ENCODE measurements around the gene ADM2.

ADM2 gene

DNA sequence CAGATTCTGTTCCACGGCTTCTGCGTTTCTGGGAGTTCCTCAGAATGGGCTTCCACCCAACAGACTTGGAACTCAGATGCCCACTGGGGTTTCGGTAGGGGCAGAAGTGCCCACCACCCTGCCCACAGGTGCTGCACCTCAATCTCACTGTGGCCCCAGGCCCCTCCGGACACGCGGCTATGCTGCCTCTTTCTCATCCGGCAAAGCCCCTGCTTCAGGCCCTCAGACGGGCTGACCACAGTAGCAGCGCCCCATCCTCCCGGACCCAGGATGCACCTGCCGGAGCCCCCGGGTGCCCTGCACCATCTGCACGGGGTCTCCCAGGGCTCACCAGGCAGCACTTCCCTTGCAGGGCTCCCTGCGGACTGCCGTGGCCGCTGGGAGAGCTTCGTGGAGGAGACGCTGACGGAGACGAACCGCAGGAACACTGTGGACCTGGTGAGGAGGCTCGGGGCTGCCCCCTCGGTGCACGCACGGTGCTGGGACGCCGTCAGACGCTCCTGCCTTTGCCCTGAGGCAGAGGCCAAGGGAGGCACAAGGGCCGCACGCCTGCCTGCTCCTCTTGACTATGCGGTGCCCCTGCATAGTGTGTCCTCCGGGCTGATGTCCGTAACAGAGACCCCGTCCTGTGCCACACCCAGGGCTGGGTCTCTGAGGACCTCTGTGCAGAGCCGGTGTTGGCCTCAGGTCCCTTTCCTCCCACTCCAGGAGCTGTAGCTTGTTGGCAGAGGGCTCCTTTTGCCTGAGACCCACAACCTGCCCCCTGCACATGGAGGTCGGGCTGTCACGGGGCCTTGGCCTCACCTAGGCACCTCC, 45.1 kb upstream of the ADM2 start:
- Histone ChIP-seq H3K27ac (no peak overlapping the region), H3K36me3 (replicated peaks) (peaks cover 65% of the 10 kb centered on the region), H3K27me3 (replicated peaks) (no peaks in the 10 kb centered on the region), H3K4me3 (ENCODE audit: low read depth, low read length) (no peak overlapping the region)
- in situ Hi-C loops (cut with HindIII; ENCODE audit: low pct_ligation_motif_present, low sequenced_read_pairs): no loop called here
- DNase-seq: no peak
- no peak for TF ChIP-seq CTCF (IDR thresholded peaks at IDR 0.05; ENCODE audit: low read depth, low read length, missing control alignments)

DNA sequence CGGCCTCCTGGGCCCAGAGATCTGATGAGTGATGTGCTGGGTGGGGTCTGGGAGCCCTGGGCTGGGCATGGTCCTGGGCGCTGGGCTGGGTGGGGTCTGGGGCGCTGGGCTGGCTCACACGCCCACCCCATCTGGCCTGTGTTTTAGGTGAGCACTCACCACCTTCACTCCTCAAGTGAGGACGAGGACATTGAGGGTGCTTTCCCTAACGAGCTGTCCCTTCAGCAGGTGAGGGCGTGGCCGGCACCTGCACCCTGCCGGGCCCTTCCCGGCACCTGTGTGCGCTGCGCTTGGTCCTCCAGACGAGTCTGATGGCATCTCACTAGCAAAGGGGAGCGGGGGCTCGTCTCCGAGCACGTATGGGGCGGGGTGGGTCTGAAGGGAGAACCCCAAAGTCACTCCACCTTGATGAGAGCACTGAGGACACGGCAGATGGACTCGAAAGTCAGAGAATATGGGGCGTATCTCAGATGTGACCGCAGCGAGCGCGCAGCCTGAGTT, 44.5 kb upstream of the ADM2 start:
- TF ChIP-seq CTCF (IDR thresholded peaks at IDR 0.05; ENCODE audit: low read depth, low read length, missing control alignments): no peak
- H3K27ac ChIP-seq: no peak overlapping the region
- in situ Hi-C loops (cut with HindIII; ENCODE audit: low pct_ligation_motif_present, low sequenced_read_pairs): no loop called here
- H3K36me3 ChIP-seq (replicated peaks): peaks cover 60% of the 10 kb centered on the region
- DNase-seq: no peak
- H3K27me3 ChIP-seq (replicated peaks): no peaks in the 10 kb centered on the region
- no peak overlapping the region for H3K4me3 ChIP-seq (ENCODE audit: low read depth, low read length)

GRCh38 chr22:50437511-50438304, 43.6 kb upstream of the ADM2 start:
- DNase-seq: no peak
- no peak for TF ChIP-seq CTCF (IDR thresholded peaks at IDR 0.05; ENCODE audit: low read depth, low read length, missing control alignments)
- Histone ChIP-seq H3K27ac (no peak overlapping the region), H3K4me3 (ENCODE audit: low read depth, low read length) (no peak overlapping the region), H3K27me3 (replicated peaks) (no peaks in the 10 kb centered on the region), H3K36me3 (replicated peaks) (peaks cover 51% of the 10 kb centered on the region)
- in situ Hi-C loops (cut with HindIII; ENCODE audit: low pct_ligation_motif_present, low sequenced_read_pairs): no loop called here

DNA sequence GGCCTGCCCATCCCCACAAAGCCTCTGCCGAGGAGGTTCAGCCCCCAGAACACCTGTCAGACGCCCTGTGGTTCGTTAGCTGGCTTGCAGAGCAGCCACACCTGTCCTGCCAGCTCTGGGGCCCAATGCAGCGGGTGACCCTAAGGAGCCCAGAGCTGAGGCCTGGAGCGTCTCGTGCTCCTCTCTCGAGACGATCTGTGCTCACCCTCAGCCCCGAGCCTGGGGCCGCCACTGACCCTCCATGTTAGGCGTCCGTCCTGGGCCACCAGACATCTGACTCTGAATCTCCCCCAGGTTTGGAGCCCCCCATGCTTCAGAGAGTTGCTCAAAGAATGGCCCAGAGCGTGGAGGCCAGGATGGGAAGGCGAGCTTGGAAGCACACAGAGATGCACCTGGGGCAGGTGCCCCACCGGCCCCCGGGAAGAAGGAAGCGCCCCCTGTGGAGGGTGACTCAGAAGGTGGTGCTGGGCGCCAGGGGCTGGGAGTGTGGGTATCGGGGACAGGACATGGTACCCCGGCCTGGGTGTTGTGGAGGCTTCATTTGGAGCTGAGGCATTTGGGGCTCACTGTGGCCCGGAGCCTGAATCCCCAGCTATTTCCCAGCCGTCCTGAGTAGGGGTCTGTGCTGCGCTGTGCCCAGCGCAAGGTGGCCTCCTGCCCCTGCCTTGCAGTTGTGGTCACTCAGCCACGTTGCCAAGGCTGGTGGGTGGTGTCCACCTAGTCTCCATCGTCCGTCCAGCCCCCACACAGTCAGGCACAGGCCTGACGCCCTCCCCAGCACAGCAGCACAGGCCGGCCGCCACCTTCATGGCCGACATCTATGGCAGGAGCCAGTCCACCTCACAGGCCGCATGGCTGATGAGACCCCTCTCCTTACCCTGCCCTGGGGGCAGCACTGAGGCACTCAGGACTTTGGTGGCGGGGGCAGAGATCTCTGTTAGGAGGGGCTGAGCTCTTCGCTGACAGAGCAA, 42.8 kb upstream of the ADM2 start:
- no peak overlapping the region for H3K4me3 ChIP-seq (ENCODE audit: low read depth, low read length)
- no peak overlapping the region for H3K27ac ChIP-seq
- H3K27me3 ChIP-seq (replicated peaks): no peaks in the 10 kb centered on the region
- no peak for TF ChIP-seq CTCF (IDR thresholded peaks at IDR 0.05; ENCODE audit: low read depth, low read length, missing control alignments)
- no peak for DNase-seq
- H3K36me3 ChIP-seq (replicated peaks): peaks cover 52% of the 10 kb centered on the region
- in situ Hi-C loops (cut with HindIII; ENCODE audit: low pct_ligation_motif_present, low sequenced_read_pairs): no loop called here

DNA sequence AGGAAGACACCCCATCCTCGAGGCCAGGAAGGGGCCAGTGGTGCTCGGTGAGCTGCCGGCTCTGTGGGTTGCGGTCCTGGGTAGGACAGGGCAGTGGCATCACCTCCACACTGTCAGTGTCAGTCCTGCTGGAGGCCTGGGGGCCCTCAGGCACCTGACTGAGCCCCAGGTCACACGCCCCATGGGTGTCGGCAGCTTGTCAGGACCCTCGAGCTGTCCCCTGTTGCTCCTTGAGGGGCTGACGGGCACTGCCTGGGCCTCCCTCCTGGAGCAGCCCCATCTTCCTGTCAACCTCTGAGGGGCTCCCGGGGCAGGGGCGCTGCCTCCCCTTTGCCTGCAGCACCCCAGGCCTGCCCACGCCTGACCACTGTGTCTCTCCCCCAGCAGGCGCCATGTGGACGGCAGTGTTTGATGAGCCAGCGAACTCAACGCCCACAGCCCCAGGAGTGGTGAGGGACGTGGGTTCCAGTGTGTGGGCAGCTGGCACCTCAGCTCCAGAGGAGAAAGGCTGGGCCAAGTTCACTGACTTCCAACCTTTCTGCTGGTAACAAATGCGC, 42.0 kb upstream of the ADM2 start:
- Histone ChIP-seq H3K27me3 (replicated peaks) (no peaks in the 10 kb centered on the region), H3K36me3 (replicated peaks) (peaks cover 52% of the 10 kb centered on the region), H3K27ac (no peak overlapping the region), H3K4me3 (ENCODE audit: low read depth, low read length) (no peak overlapping the region)
- TF ChIP-seq CTCF (IDR thresholded peaks at IDR 0.05; ENCODE audit: low read depth, low read length, missing control alignments): no peak
- no peak for DNase-seq
- in situ Hi-C loops (cut with HindIII; ENCODE audit: low pct_ligation_motif_present, low sequenced_read_pairs): no loop called here

Measured in brain microvascular endothelial cell (primary cell).